Islet of Langerhans (tissue), 1 donor: ENCODE measurements around the gene GPHA2.

Source experiments
- FAIRE-seq: peaks from one replicate; lab custom pipeline; 2011; peaks lifted over from hg19 to GRCh38; lab: Jason Lieb, UNC

The GPHA2 gene

DNA sequence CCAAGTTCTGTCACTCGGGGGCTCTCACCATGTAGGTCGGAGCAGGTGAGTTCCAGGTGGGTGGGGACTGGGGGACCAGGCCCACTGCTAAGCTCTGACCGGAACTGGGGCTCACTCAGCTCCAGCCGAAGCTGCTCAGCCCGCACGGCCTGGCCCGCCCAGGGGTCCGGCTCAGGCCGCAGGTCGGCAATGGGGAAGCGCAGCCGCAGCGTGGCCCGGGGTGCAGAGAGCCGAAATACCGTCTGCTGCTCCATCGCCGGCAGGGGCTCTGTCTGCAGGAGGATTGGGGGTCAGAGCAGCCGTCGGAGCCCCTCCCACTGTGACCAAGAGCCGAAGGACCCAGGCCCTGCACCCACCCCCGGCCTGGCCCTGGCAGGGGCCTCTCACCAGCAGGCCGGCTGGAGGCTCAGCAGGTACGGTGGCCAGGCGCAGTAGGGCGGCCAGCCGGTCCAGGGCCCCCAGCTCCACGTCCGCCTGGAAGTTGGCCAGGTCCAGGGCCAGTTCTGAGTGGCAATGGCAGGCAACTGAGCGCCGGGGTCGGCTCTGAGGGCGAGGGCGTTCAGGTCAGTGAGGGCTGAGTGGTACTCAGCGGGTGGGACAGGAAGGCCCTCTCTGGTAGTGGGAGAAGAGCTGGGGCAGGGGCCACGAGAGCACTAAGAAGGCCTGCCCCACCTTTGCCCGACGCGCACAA, 25.9 kb downstream of the GPHA2 start:
- FAIRE-seq: no peak

DNA sequence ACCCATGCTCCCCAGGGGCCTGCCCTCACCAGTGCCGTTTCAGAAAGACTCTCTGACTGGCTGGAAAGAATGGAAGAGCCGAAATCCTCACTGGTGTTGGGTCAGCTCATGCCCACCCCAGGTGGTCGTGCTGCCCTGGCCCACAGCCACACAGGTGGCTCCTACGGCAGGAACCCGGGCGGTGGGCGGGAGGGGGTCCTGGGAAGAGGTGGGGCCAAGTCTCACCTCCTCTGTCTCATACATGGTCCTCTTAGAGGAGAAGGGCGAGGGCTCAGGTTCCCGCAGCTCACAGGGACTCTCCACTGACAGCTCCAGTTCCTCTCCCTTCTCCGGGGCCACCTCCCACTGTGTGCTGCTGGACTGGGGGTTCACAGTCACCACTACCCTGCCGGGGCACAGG, 26.9 kb downstream of the GPHA2 start:
- FAIRE-seq: no peak

DNA sequence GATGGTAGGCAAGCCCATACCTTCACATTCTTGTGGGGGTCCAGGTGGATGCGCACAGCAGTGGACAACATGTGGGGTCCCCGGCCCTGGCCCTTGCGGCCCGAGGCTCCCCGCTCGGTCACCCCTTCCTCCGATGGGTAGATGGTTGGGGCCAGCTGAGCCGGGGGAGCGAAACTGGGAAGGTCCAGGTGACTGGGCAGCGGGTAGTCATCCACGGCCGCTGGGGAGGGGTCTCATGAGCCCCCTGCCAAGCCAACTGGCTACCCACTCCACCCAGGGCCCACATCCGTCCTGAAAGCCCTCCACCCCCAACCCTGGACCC, 29.4 kb downstream of the GPHA2 start:
- FAIRE-seq: no peak

DNA sequence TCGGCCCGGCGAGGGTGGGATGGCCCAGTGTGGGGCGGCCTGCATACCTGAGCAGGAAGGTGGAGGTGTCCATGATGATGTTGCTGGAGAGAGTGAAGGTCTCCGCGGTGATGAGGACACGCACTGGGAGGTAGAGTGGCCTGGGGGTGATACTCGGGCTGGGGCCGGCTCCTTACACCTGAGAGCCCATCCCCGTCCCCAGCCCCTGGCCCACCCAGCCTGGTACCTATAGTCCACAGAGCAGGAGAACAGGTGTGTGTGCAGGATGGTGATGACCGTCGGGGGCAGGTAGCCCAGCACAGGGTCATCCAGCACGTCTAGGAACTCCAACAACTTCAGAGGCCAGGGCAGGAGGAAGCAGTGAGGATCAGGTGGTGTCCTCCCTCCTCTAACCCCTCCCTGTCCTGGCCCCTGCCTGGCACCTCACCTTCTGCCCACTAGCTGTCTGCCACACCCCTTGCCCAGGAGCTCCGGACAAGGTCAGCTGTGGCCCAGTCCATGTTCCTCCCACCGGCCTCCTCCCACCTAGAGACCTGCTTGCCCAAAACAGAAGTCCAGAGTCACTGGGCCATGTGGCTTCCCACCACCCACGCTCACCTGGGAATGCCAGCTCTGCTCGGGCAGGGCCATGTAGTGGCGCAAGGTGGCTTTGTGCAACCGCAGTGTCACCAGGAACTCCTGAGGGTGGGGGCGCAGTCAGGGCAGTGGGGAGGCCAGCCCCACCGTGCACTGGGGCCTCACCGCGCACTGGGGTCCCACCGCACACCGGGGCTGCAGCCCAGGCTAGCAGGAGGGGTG, 30.0 kb downstream of the GPHA2 start:
- FAIRE-seq: no peak

DNA sequence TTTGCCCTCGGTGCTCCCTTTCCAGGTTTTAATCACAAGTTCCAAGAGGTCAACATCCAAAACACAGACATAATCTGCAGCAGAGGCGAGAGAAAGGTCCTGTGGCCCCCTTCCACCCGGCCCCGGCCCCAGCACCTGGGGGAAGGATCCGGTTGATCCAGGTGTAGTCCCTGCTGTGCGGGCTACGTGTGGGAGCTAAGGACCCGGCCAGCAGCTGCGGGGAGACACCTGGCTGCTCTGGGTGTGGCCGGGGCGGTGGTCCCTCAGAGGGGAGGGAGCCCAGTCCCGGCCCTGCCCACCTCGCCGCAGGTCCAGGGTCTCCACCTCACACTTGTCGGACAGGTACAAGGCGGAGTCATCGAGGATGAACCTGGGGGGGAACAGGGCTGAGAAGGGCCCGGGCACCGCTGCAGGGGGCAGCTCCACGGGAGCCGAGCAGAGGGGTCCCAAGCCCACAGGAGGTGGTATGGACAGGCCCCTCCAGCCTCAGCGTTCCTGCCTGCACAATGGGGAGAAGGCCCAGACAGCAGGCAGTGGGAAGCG, 32.3 kb downstream of the GPHA2 start:
- no peak for FAIRE-seq

DNA sequence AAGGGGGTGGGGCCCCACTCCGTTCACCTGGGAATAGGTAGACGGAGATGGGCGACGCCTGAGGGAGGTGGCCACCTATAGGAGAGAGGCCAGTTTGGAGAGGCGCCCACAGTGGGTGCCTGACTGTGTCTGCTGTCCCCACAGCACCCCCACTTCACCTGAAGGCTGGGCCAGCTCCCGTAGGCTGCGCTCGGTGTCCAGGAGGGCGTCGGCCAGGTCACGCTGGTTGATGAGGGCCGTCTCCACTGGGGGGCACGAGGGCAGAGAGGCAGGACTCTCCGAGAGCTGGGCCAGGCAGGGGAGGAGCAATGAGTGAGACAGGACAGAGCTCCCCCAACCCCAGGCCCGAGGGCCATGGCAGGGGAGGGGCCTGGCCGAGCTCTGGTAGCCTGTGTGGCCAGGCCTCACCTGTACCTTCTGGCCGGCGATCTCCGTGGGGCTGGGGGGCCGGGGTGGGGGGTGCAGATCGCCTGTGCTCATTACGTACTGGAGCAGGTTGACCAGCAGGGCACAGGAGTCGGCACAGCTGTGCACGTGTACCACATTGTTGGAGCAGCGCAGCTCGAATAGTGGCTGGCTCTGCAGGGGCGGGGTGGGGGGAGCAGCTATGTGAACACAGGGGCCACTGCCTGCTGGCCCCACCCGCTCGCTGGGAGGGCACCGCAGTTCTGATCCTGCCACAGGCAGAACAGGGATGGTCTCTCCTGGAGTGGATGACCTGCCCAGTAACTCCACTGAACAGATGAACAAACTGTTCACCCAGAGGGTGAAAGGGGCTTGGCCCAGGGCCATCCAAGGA, 33.4 kb downstream of the GPHA2 start:
- no peak for FAIRE-seq

DNA sequence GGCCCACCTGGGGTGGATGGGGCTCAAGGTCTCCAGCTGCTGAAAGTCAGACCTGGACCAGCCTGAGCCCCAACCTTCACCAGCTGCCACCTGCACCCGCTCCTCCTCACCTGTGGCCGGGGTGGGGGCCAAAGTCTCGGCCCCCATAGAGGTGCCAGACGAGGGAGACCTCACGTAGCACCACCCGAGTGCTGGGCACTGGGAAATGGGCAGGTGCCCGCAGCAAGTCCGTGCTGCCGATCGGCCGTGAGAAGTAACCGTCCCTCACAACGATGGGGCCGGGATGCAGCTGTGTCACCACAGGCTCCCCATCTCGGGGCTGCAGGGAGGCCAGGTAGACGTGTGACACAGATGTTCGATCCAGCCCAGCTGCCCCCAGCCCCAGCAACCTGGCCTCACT, 34.9 kb downstream of the GPHA2 start:
- FAIRE-seq: no peak

DNA sequence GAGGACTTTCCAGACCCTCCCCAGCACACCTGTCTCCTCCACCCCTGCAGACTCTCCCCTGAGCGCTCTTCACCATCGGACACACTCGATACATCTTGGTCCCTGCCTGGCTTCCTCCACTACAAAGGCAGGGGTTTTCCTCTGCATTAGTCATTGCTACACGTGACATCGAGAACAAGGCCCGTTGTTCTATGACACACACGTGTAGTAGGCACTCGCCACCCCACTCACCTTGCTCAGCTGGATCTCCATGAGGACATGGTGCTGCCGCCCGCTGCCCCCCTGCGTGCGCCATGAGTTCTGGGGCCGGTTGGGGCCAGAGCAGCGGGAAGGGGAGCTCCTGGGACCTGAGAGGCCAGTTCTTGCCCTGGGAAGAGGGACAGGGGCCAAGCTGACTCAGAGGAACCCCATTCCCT, 35.4 kb downstream of the GPHA2 start:
- FAIRE-seq: no peak

DNA sequence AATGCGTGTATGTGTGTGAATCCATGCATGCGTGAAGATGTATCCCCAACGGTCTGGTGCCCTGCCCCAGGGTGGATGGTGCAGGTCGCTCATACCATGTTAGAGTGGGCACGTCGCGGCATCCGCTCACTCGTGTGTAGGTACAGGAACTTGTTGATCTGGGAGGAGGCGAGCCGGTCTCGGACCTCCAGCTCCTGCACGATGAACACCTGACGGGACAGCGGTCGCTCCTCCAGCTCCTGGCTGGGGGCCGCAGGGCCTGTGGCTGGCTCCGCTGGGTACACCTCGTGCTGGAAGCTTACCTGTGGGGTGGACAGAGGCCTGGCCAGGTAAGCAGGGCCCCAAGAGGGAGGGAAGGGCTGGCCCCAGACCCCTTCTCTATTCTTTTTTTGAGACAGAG, 37.2 kb downstream of the GPHA2 start:
- FAIRE-seq: no peak

DNA sequence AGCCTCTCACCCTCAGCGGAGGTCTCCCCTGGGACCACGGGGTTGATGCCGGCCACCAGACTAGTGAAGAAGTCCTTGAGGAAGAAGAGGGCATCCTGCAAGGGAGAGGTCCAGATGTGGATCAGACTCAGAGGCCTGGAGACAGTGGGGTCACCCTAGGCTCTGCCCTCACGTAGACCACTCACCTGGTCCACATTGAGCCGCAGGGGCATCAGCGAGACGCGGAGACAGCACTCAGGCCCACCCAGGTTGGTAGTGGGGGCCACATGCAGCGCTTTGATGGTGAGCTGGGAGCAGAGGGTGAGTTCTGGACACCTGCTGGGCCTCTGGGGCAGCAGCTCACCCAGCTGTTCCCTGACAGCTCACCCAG, 37.6 kb downstream of the GPHA2 start:
- no peak for FAIRE-seq

DNA sequence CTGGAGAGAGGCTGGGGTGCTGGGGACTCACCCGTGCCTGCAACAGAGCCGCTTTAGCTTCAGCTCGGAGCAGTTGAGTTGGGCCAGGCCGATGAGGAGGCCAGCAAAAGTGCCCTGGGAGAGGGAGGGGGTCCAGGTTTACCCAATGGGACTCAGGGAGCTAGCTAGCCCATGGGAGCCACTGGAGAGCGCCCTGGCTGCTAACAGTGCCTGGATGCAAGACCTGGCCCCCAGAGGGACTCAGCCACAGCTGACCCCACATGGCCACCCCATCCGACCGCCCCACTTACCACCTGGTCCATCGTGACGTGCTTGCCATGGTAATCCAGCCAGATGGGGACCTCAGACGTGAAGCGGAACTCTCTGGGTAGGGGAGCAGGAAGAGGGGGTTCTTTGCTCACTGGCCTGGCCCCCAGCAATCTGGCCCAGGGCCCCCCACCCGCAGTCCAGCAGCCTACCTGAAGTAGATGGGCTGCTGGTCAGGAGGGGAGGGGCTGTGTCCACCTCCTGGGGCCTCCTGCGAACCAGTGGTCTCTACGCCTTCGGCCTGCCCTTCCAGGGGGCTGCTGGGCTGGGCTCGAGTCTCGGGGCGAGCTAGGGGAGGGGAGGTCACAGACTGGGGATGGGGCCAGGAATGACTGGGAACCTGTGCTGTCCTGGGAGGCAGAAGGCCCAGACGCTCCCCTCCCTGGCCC, 38.2 kb downstream of the GPHA2 start:
- no peak for FAIRE-seq

DNA sequence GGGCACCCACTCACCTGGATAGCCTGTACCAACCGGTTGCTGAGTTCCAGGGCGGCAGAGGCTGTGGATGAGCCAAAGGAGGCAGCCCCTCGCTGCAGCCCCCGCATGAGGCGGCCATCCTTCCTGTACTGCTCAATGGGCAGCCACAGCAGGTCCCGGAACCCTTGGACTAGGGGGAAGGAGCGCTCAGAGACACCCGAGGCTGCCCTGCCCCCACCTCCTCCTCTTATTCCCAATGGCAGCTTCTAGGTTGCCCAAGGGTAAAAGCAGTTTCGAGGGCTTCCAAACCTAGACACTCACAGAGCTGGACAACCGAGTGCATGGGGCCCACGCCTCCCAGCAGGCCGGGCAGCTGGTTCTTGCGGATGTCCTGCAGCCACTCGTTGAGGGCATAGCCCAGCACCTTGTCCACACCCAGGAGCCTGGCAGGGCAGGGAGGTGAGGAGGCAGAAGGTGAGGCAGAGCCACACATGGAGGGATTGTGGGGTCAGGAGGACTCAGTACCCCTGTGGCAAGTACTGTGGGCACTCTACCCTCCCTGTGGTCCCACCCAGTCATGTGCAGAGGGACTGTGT, 39.2 kb downstream of the GPHA2 start:
- FAIRE-seq: no peak

DNA sequence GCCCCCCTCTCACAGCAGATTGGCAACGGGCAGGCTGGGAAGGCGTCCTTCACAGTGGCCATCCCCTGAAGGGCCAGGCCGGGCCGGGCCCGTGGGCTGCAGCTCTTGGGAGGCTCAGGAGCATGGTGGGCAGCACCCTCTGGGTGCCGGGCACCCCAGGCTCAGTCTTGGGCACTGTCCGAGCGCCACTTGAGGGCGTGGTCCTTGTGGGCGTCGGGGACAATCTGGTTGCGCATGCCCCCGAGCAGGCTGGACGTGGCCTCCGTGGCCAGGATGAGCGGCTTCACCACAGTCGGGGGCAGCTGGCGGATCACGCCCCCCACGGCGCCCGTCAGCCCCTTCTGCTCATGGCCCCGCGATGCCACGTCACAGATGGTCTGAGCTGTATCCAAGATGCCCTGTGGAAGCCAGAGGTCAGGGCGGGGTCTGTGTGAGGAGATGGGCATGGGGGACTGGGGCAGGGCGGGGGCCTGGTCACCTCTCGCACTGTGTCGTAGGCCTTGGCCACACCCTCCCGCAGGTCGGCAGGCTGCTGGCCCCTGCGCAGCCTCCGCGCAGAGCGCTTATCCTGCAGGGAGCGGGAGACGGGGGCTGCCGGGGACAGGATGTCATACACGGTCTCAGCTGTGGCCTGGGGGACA, 40.8 kb downstream of the GPHA2 start:
- FAIRE-seq: no peak

DNA sequence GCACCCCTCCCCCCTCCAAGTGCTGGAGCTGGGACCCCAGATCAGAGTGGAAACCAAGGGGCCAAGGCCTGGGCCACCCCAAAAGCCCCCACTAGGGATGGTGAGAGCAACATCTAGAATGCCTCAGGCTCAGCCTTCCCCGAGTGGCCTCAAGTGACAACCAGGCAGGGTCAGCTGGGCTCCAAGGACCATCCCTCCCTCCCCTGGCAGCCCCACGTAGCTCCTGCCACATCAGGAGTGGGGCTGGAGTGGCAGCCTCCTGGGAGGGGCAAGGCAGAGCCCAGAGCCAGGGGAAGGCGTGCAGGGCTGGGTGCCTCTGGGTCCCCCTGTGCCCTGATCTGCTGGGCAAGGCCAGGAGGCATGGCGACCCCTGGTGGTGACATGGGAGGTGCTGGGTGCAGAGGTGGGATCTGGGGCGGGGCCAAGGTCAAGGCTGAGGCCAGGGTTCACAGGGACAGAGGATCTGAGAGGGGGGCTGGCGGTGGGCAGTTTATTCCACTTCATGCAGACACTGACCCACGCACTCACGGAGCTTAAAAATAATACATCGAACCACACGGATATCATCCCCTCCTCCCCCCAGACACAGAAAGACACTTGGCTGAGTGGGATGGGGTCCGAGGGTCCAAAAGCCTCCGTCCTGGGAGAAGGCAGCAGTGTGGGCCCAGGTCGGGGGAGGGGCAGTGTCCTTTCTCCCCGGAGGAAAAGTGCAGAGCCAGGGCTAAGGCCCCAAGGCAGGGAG, 41.5 kb downstream of the GPHA2 start:
- no peak for FAIRE-seq

DNA sequence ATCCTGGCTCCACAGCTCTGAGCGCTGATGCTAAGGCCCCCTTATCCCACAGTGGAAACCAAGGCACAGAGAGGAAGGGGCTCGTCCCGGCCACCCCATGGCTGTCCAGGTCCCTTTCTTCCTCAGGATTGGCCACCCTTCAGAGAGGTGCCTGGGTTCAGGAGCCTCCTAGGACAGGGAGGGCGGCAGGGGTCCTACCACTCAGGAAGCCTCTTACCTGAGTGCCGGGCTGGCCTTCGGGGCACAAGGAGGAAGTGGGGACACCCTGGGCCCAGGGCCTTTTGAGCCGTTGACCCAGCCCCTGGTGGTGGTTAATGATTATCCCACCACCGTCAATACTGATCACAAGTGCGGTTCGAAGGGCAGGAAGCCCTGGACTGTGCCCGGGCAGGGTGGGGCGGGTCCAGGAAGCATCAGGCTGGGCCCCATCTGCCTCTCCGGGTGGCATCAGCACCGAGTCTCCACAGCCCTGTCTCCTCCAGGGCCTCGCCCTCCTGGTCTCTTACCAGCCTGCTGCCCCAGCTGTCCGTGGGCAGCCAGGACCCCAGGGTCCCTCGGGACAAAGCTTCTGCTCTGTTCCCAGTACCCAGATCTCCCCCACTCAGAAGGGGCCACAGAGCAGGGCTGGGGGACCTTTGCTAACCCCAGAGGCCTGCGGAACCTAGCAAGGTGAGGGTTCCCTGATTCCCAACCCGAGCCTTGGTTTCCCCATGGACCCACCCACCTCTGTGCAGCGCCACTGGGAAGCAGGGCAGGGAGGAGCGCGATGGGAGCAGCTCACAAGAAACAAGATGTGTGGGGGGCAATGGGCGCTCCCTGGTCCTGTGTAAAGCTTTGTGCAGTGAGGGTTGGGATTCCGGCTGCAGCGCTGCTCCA, 42.3 kb downstream of the GPHA2 start:
- FAIRE-seq: no peak

DNA sequence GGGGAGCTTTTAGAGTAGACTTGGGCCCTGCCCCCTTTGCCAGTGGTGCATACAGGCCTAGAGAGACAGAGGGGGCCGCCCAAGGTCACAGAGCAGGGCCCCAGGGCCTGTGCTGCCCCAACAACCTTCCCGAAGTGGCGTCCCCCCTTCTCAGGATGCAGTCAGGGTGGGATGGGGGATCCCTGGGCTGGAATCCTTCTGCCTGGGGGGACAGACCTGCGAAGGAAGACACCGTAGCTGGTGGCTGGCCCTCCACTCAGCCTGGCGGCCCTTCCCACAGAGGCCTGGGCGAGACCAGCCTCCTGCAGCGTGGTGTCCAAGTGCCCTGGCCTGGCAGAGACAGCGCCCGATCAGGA, 42.9 kb downstream of the GPHA2 start:
- FAIRE-seq: no peak

DNA sequence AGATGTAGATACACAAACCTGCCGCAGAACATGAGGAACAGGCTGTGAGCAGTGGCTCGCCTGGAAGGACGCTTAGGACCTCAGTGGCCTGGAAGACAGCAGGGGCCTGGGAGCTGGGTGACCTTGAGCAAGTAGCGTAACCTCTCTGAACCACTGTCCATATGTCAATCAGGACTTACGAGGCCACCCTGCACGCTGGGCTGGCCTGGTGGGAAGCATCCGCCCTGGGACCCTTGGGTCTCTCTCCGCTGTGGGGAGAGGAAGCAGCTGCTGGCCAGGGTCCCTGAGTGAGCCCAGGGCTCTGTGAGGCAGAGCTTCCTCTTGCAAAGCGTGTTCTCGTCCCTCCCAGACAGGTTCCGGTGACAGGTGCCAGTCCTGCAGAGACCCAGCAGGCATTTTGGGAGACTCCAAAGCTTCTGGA, 43.3 kb downstream of the GPHA2 start:
- FAIRE-seq: no peak

DNA sequence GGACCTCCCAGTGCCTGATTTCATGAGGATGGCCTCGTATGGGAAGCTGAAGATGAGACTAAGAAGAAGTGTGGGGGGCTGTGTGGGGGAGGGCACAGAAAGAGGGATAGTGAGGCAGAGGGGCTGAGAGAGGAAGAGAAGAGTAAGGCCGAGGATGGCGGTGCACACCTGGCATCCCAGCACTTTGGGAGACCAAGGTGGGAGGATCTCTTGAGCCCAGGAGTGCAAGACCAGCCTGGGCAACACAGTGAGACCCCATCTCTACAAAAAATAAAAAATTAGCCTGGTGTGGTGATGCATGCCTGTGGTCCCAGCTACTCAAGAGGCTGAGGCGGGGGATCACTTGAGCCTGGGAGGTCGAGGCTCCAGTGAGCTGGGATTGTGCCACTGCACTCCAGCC, 43.8 kb downstream of the GPHA2 start:
- FAIRE-seq: no peak

DNA sequence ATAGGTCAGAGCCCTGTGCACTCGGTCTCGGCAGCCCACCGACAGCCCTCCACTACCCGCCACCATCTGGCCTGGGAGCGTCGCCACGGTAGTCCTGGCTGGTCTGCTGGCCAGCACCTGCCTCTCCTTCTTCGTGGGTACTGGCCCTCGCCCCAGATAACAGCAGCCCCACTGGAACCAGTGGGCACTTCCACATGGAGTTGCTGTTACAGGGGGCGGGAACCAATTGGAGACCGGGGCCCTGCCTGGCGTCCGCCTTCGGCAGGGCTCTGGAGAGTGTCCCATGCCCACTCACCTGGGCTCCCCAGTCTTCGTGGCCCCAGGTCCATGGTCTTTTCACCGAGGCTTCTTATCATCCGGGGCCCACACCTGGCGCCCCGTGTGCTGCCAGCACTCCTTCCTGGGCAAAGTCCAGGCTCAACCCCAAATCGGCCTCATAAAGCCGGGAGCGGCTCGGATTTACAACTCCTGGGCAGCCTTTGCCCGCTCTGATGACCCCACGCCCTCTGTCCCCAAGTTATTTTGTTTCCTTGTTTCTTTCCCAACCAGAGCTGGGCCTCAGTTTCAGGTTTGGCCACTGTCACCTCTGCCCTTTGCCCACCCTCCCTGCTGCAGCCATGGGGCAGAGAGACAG, 44.4 kb downstream of the GPHA2 start:
- no peak for FAIRE-seq
